HUES64 (cell line): ENCODE measurements around the gene MAGI1.
"Not testable (repeated sequence)": the region's sequence is repeated elsewhere in the genome, so short reads cannot be mapped to it uniquely, and the experiment has no call there.

ENCODE experiments used
- H3K27ac ChIP-seq: 2 replicates; pipeline ENCODE4 v1.7.0; 2013; ENCODE audit warnings: low read depth, low read length, inconsistent platforms
- H3K27me3 ChIP-seq: 2 replicates; pipeline ENCODE4 v1.6.1; 2013; ENCODE audit warnings: mild to moderate bottlenecking, low read length; ENCODE audit not compliant: insufficient read depth
- H3K36me3 ChIP-seq: 2 replicates; pipeline ENCODE4 v1.6.1; 2013; ENCODE audit warnings: mild to moderate bottlenecking, low read length; ENCODE audit not compliant: insufficient read depth
- H3K4me1 ChIP-seq: 2 replicates; pipeline ENCODE4 v1.6.1; 2013; ENCODE audit warnings: mild to moderate bottlenecking, low read length, moderate library complexity; ENCODE audit not compliant: insufficient read depth
- H3K4me3 ChIP-seq: 2 replicates; pipeline ENCODE4 v1.5.1; 2013; ENCODE audit warnings: mild to moderate bottlenecking, low read length, moderate library complexity
- H3K9ac ChIP-seq: 2 replicates; pipeline ENCODE4 v1.6.1; 2013; ENCODE audit warnings: mild to moderate bottlenecking, low read depth, low read length
- H3K9me3 ChIP-seq: 2 replicates; pipeline ENCODE4 v1.6.1; 2013; ENCODE audit warnings: low read depth, low read length; ENCODE audit not compliant: insufficient read depth
- WGBS: fragments of 150-250, 120-280 bp; methylation state at CpG from one replicate; pipeline ENCODE4 v1.1.7; 2013; ENCODE audit warnings: missing lambda C conversion rate; 5-methylcytosine and 5-hydroxymethylcytosine counted together

MAGI1 gene

GRCh38 chr3:65557899-65558564 is 480.7 kb downstream of the MAGI1 start:
- H3K27me3 ChIP-seq, result no peaks in the 10 kb centered on the region
- H3K27ac ChIP-seq, result no peak overlapping the region
- H3K4me3 ChIP-seq, result no peak overlapping the region
- H3K9ac ChIP-seq, result no peak overlapping the region
- 94% methylated on average over 6 of the region's 6 CpGs for WGBS
- no peaks in the 10 kb centered on the region for H3K9me3 ChIP-seq
- H3K4me1 ChIP-seq, result peaks cover 24% of the 10 kb centered on the region
- no peaks in the 10 kb centered on the region for H3K36me3 ChIP-seq

DNA sequence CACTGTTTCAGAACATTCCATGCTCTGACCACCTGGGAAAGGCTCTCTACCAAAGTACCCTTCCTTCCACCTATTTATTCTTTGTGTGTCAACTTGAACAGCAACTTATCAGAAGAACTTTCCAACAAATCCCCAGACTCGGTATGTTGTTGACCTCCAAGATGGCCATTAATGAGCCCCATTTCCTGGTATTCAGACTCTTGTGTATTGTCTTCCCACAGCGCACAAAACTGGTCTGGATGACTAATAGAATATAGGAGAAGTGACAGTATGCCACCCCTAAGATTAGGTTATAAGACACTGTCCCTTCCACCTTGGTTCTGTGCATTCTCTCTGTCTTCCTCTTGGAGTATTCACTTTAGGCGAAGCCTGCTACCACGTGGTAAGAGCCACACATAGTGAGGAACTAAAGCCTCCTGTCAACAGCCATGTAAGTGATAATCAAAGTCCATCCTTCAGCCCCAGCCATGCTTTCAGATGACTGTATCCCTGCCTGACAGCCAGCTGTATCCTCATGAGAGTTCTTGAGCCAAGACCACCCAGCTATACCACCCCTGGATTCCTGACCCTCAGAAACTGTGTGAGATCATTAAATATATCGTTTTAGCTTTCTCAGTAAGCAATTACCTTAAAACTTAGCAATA is 481.7 kb downstream of the MAGI1 start:
- WGBS, result 89% methylated on average over 4 of the region's 5 CpGs
- H3K4me3 ChIP-seq, result no peak overlapping the region
- H3K9me3 ChIP-seq, result no peaks in the 10 kb centered on the region
- H3K9ac ChIP-seq, result no peak overlapping the region
- no peaks in the 10 kb centered on the region for H3K36me3 ChIP-seq
- peaks cover 34% of the 10 kb centered on the region for H3K4me1 ChIP-seq
- no peak overlapping the region for H3K27ac ChIP-seq
- no peaks in the 10 kb centered on the region for H3K27me3 ChIP-seq

DNA sequence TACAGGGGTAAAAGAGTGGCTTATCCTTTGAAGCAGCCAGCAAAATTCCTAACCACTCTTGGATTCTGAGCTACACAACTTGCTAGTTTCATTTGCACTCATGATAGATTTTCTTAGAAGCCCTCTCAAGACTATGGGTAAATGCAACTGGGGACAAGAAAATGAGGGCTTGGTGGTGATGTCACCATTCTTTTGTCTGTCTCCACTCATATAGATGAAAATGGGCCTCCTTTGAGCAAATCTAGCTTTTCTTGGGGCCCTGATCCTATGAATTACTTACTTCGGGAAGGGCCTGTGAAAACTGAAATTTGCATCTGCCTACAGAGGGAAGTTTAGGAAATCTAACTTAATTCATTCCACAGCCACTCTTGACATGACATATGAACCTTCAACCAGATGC is 486.3 kb downstream of the MAGI1 start:
- WGBS, result 75% methylated on average over 1 of the region's 1 CpG
- Histone ChIP-seq H3K27ac (no peak overlapping the region), H3K4me3 (no peak overlapping the region), H3K9ac (no peak overlapping the region), H3K27me3 (peaks cover 12% of the 10 kb centered on the region), H3K9me3 (no peaks in the 10 kb centered on the region), H3K36me3 (no peaks in the 10 kb centered on the region), H3K4me1 (peaks cover 36% of the 10 kb centered on the region)

DNA sequence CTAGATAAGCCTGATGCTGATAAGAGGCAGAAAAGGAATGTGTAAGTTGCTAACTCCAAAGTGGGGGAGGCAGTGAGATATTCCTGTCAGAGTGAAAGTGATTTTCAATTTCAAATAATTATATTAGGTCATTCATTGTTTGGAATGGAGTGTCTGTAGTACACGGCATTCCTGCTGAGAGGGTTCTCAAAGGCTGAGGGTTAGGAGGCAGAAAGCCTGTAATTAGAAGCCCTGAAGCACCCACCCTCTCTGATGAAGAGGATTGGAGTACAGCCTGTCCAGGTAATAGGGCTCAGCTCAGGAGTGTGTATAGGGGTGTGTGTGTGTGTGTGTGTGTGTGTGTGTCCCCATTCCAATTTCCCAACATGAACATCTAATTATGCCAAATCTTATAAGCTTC is 486.8 kb downstream of the MAGI1 start:
- no peaks in the 10 kb centered on the region for H3K9me3 ChIP-seq
- peaks cover 12% of the 10 kb centered on the region for H3K27me3 ChIP-seq
- peaks cover 36% of the 10 kb centered on the region for H3K4me1 ChIP-seq
- no peak overlapping the region for H3K4me3 ChIP-seq
- no peak overlapping the region for H3K27ac ChIP-seq
- no peak overlapping the region for H3K9ac ChIP-seq
- WGBS, result 76% methylated on average over 1 of the region's 1 CpG
- no peaks in the 10 kb centered on the region for H3K36me3 ChIP-seq

GRCh38 chr3:65550137-65550536 is 488.6 kb downstream of the MAGI1 start:
- no peak overlapping the region for H3K27ac ChIP-seq
- no peaks in the 10 kb centered on the region for H3K9me3 ChIP-seq
- peak overlapping the region; percentile 57; the same call in 1 of the 2 replicates for H3K4me3 ChIP-seq
- peaks cover 12% of the 10 kb centered on the region for H3K27me3 ChIP-seq
- WGBS, result 82% methylated on average over 2 of the region's 2 CpGs
- H3K9ac ChIP-seq, result no peak overlapping the region
- no peaks in the 10 kb centered on the region for H3K36me3 ChIP-seq
- H3K4me1 ChIP-seq, result peaks cover 36% of the 10 kb centered on the region

DNA sequence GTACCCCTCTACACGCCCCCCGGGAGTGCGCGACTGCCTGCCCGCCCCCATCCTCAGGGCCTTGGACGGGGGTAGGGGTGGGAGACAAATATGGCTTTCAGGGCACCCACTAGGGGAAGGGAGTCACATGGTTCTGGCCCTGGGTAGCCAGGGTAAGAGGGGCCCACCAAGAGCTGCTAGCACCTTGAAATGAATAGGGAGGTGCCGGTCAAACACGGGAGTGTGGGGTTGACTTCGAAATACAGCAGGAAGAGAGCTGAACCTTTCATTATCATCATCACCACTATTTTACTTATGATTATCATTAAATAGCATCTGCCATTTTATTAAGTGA is 489.1 kb downstream of the MAGI1 start:
- peaks cover 34% of the 10 kb centered on the region for H3K4me1 ChIP-seq
- H3K9me3 ChIP-seq, result no peaks in the 10 kb centered on the region
- H3K36me3 ChIP-seq, result no peaks in the 10 kb centered on the region
- H3K9ac ChIP-seq, result peak overlapping the region; percentile 66; the same call in 1 of the 2 replicates
- peaks cover 12% of the 10 kb centered on the region for H3K27me3 ChIP-seq
- H3K27ac ChIP-seq, result no peak overlapping the region
- peak overlapping the region; percentile 57 for H3K4me3 ChIP-seq
- 6% methylated on average over 8 of the region's 9 CpGs for WGBS

DNA sequence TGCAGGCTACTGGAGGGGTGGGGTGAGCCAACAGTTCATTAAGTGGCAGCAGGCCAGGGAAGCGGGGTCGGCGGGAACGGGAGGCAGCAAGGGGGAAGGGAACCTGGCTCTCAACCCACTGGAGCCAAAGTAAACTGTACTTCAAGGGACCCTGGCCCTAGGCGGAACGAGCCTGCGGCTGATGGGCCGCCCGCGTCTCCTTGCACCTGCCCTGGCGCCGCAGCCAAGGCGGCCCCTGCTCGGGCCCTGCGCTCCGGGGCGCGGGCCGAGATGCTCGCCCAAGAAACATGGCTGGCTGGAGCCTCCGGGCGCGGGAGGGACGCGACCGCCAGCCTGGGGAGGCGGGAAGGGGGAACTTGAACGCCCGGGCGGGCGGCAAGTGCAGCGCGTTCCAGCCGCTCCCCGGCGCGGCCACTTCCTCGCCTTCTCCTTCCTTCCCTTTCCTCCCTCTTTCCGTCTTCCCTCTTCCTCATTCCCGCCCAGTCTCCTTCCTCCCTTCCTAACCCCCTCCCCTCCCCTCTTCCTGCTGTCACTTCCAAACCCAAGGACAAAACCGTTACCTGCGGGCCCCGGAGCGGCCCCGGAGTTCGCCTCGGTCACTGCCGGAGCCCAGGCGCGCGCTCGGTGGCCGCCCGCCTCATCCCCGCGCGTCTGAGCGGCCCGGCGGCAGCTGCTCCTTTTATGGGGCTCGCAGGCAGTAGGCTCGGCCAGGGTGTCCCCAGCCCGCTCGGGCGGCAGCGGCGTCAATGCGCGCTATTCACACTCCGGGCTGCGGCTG is 489.7 kb downstream of the MAGI1 start:
- 1% methylated on average over 71 of the region's 71 CpGs for WGBS
- Histone ChIP-seq H3K9me3 (no peaks in the 10 kb centered on the region), H3K27me3 (peaks cover 12% of the 10 kb centered on the region), H3K9ac (peak overlapping the region; percentile 66), H3K27ac (no peak overlapping the region; the same call in 1 of the 2 replicates), H3K36me3 (no peaks in the 10 kb centered on the region), H3K4me3 (peak overlapping the region; percentile 57), H3K4me1 (peaks cover 28% of the 10 kb centered on the region)

GRCh38 chr3:65545429-65545828 is 493.3 kb downstream of the MAGI1 start:
- H3K36me3 ChIP-seq, result no peaks in the 10 kb centered on the region
- WGBS, result 81% methylated on average over 1 of the region's 1 CpG
- no peak overlapping the region for H3K9ac ChIP-seq
- no peak overlapping the region for H3K27ac ChIP-seq
- H3K4me3 ChIP-seq, result no peak overlapping the region
- no peaks in the 10 kb centered on the region for H3K9me3 ChIP-seq
- peaks cover 22% of the 10 kb centered on the region for H3K4me1 ChIP-seq
- peaks cover 12% of the 10 kb centered on the region for H3K27me3 ChIP-seq

- H3K4me3 ChIP-seq, result not testable (repeated sequence)
- WGBS, result 91% methylated on average over 1 of the region's 1 CpG
- peaks cover 31% of the 10 kb centered on the region for H3K4me1 ChIP-seq
Measured at GRCh38 chr3:65543391-65543790, 495.3 kb downstream of the MAGI1 start.

GRCh38 chr3:65540666-65541065 is 498.1 kb downstream of the MAGI1 start:
- H3K27ac ChIP-seq, result peak overlapping the region; percentile 81
- H3K4me1 ChIP-seq, result peaks cover 51% of the 10 kb centered on the region
- H3K4me3 ChIP-seq, result no peak overlapping the region
- no peaks in the 10 kb centered on the region for H3K9me3 ChIP-seq
- H3K9ac ChIP-seq, result no peak overlapping the region
- no peaks in the 10 kb centered on the region for H3K36me3 ChIP-seq
- no peaks in the 10 kb centered on the region for H3K27me3 ChIP-seq
- WGBS, result 14% methylated on average over 1 of the region's 1 CpG

More at GRCh38 chr3:65543391-65543790, 495.3 kb downstream of the MAGI1 start:
- H3K9ac ChIP-seq, H3K36me3 ChIP-seq, H3K27ac ChIP-seq, H3K27me3 ChIP-seq, H3K9me3 ChIP-seq: not testable (repeated sequence)

GRCh38 chr3:65539616-65540015 is 499.1 kb downstream of the MAGI1 start:
- Histone ChIP-seq H3K4me1 (peaks cover 61% of the 10 kb centered on the region), H3K27ac (peak overlapping the region; percentile 81; the same call in 1 of the 2 replicates), H3K4me3 (peak overlapping the region; percentile 17), H3K9ac (peak overlapping the region; percentile 17; the same call in 1 of the 2 replicates), H3K9me3 (no peaks in the 10 kb centered on the region), H3K27me3 (no peaks in the 10 kb centered on the region), H3K36me3 (no peaks in the 10 kb centered on the region)
- 4% methylated on average over 1 of the region's 1 CpG for WGBS
